Measurements from ENCODE around the gene GRIN2C. TPM values are rescaled to one million over a fixed set of nuclear protein-coding genes. Genes with fewer than 3 reads are reported as not detected.
A peak's percentile ranks its signal among the peaks of the same experiment; 100 is the strongest.

The GRIN2C gene
- total and polyA plus RNA-seq, 9 of the 15 experiments (the other 6 are each of a cell fraction or from before 2014, with no cell fraction given): under 0.01 to 0.33 (median 0.10) TPM; not detected in 2

GRCh38 chr17:74850310-74850709, 9.4 kb downstream of the GRIN2C start:
- H3K36me3 ChIP-seq (ENCODE audit: control insufficient read depth, insufficient read depth, low read length): no peaks in the 10 kb centered on the region
- TF ChIP-seq SOX6 (IDR thresholded peaks at IDR 0.05) (no peak), EWSR1 (IDR thresholded peaks at IDR 0.05; ENCODE audit: borderline replicate concordance, low read depth, partially characterized antibody) (no peak), MTA1 (IDR thresholded peaks at IDR 0.05; ENCODE audit: borderline replicate concordance) (no peak), ZNF282 (CRISPR knock-in tag; IDR thresholded peaks at IDR 0.05) (no peak), KLF13 (tag; IDR thresholded peaks at IDR 0.05; ENCODE audit: borderline replicate concordance, low read depth) (no peak), REST (IDR thresholded peaks at IDR 0.05; ENCODE audit: borderline replicate concordance) (no peak), REST (CRISPR knock-in tag; IDR thresholded peaks at IDR 0.05; ENCODE audit: low read depth) (no peak), PCBP1 (IDR thresholded peaks at IDR 0.05; ENCODE audit: low read depth, low read length, poor library complexity, severe bottlenecking) (peak; percentile 46), MAZ (CRISPR knock-in tag; conservative IDR thresholded peaks at IDR 0.05 in 1 of 2, IDR thresholded peaks at IDR 0.05 in 1 of 2) (no peak), POLR2G (IDR thresholded peaks at IDR 0.05; ENCODE audit: low read depth, low read length) (peak; percentile 56; the same call in 1 of the 2 replicates), PRPF4 (IDR thresholded peaks at IDR 0.05; ENCODE audit: insufficient read depth, low read depth, low read length, poor library complexity, severe bottlenecking) (no peak), ATF1 (CRISPR knock-in tag; IDR thresholded peaks at IDR 0.05) (no peak), ATF1 (tag; IDR thresholded peaks at IDR 0.05) (no peak), KLF16 (IDR thresholded peaks at IDR 0.05) (no peak), ZNF184 (CRISPR knock-in tag; IDR thresholded peaks at IDR 0.05) (no peak)
- 9% methylated on average over 17 of the region's 17 CpGs for WGBS (ENCODE audit: insufficient coverage, low coverage, missing lambda C conversion rate)
- no peak overlapping the region for H3K9ac ChIP-seq (ENCODE audit: insufficient read depth in 1 of 2, low read depth in 2 of 2, low read length in 2 of 2)
- CTCF ChIA-PET (ENCODE audit: low intra/inter-chr PET ratio): no interaction called here
- H3K9me1 ChIP-seq (ENCODE audit: control insufficient read depth, insufficient read depth, low read length): peaks cover 4% of the 10 kb centered on the region
- no peak for DNase-seq (ENCODE audit: extremely low read depth in 1 of 4, low spot score in 3 of 4)
- no peak overlapping the region for H3K4me3 ChIP-seq
- FAIRE-seq: no peak
- no peak for ATAC-seq
- H3K9me3 ChIP-seq (replicated peaks; ENCODE audit: control insufficient read depth, insufficient read depth, low read depth, low read length): no peaks in the 10 kb centered on the region
- no peak overlapping the region for H3K4me2 ChIP-seq (ENCODE audit: insufficient read depth, low read length)
- POLR2A ChIA-PET: interaction anchor here (1.2 to 2.3 kb wide), 3 partner anchors 8 to 18 kb away, joined by 3 to 7 read pairs (median 7); no protein-coding TSS in a partner anchor
- in situ Hi-C loops (cut with MboI) (no loop called here), intact Hi-C loops (cut with micrococcal nuclease) (loop anchor here (5.0 kb wide), 1 partner anchor 108 kb away; no protein-coding TSS in a partner anchor)
- BruUV-seq (replicated peaks): no TSS peak
- H3K27ac ChIP-seq (ENCODE audit: extremely low read depth, low read depth, low read length): no peak overlapping the region
- peaks cover 10% of the 10 kb centered on the region; the same call in 1 of the 2 replicates for H4K20me1 ChIP-seq (replicated peaks; ENCODE audit: control insufficient read depth, insufficient read depth, low read length)
- no peak overlapping the region for H2AFZ ChIP-seq (ENCODE audit: low read depth, low read length)
- peaks cover 0 to 37% of the 10 kb centered on the region in 2 experiments; a peak in 2 of 5 replicates for H3K4me1 ChIP-seq (replicated peaks in 1 of 2; ENCODE audit: control insufficient read depth in 2 of 2, insufficient read depth in 2 of 2, low read length in 2 of 2)
- H3K27me3 ChIP-seq (ENCODE audit: control insufficient read depth in 2 of 2, insufficient read depth in 2 of 2, low read length in 2 of 2): peaks cover 0 to 29% of the 10 kb centered on the region in 2 experiments; a peak in 2 of 5 replicates
- H3K79me2 ChIP-seq (ENCODE audit: control insufficient read depth, insufficient read depth, low read length): no peaks in the 10 kb centered on the region

Data from K562 (cell line).